Measurements from ENCODE around the gene DTNB.

GRCh38 chr2:25651066-25651465, 22.3 kb downstream of the DTNB start:
- TF ChIP-seq, protein P1, sequence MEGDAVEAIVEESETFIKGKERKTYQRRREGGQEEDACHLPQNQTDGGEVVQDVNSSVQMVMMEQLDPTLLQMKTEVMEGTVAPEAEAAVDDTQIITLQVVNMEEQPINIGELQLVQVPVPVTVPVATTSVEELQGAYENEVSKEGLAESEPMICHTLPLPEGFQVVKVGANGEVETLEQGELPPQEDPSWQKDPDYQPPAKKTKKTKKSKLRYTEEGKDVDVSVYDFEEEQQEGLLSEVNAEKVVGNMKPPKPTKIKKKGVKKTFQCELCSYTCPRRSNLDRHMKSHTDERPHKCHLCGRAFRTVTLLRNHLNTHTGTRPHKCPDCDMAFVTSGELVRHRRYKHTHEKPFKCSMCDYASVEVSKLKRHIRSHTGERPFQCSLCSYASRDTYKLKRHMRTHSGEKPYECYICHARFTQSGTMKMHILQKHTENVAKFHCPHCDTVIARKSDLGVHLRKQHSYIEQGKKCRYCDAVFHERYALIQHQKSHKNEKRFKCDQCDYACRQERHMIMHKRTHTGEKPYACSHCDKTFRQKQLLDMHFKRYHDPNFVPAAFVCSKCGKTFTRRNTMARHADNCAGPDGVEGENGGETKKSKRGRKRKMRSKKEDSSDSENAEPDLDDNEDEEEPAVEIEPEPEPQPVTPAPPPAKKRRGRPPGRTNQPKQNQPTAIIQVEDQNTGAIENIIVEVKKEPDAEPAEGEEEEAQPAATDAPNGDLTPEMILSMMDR (IDR thresholded peaks at IDR 0.05), result no peak
- TF ChIP-seq EP300 (IDR thresholded peaks at IDR 0.05) (no peak), POLR2A (IDR thresholded peaks at IDR 0.05; ENCODE audit: low read depth) (no peak)

Data from esophagus muscularis mucosa (tissue), 4 donors.